ENCODE data around the gene SLC38A6. TPM values are rescaled to one million over a fixed set of nuclear protein-coding genes. Genes with fewer than 3 reads are reported as not detected.
A peak's percentile ranks its signal among the peaks of the same experiment; 100 is the strongest.

The SLC38A6 gene
- total and polyA plus RNA-seq, 2 of the 13 experiments (the other 11 are each of a cell fraction or from before 2014, with no cell fraction given), result 6.9 to 22.1 TPM

GRCh38 chr14:60981633-60982455 lies 799 bp downstream of the SLC38A6 start:
- peak; percentile 75 for FAIRE-seq
- peaks cover 0 to 8% of the 10 kb centered on the region in 2 experiments; a peak in 2 of 5 replicates for H3K36me3 ChIP-seq (replicated peaks in 1 of 2; ENCODE audit: control insufficient read depth in 1 of 2, insufficient read depth in 2 of 2, low read length in 2 of 2)
- H3K9ac ChIP-seq (ENCODE audit: insufficient read depth, low read depth, low read length), result peak overlapping the region; percentile 88
- peaks cover 44% of the 10 kb centered on the region for H3K4me1 ChIP-seq (ENCODE audit: insufficient read depth, low read length)
- H3K79me2 ChIP-seq (ENCODE audit: insufficient read depth, low read length), result peaks cover 27% of the 10 kb centered on the region
- H3K27me3 ChIP-seq (ENCODE audit: control insufficient read depth in 1 of 2, insufficient read depth in 2 of 2, low read length in 2 of 2), result no peaks in the 10 kb centered on the region; a peak in 1 of 5 replicates
- peak overlapping the region; percentile 82 for H3K27ac ChIP-seq (ENCODE audit: extremely low read length, insufficient read depth, low read length)
- ChIA-PET POLR2A (interaction anchor here (0.5 to 2.1 kb wide), 12 partner anchors 57 to 357 kb away, joined by 3 to 14 read pairs (median 4); partner anchors contain the start of gene SIX4), CTCF (ENCODE audit: low intra/inter-chr PET ratio, low total read pairs) (no interaction called here)
- no peaks in the 10 kb centered on the region for H4K20me1 ChIP-seq (ENCODE audit: insufficient read depth, low read length)
- peak overlapping the region; percentile 62 to 93 (median 90) for H3K4me3 ChIP-seq (replicated peaks in 1 of 3; ENCODE audit: insufficient read depth in 1 of 3, low read depth in 2 of 3, low read length in 3 of 3)
- in situ Hi-C loops (cut with HindIII; ENCODE audit: extremely low pct_ligation_motif_present, low pct_unique_long_range_greater_than_20kb), result no loop called here
- peak; percentile 45 for DNase-seq (ENCODE audit: low spot score)
- H3K9me3 ChIP-seq (ENCODE audit: low read length), result no peaks in the 10 kb centered on the region
- intact Hi-C loops (cut with micrococcal nuclease; ENCODE audit: unreplicated experiment), result loop anchor here (1.0 to 2.0 kb wide), 5 partner anchors 121 to 357 kb away; no protein-coding TSS in a partner anchor
- 0% methylated on average over 12 of the region's 12 CpGs for WGBS (ENCODE audit: low lambda C conversion rate)
- H3K4me2 ChIP-seq (ENCODE audit: low read depth, low read length), result peak overlapping the region; percentile 86
- TSS peak; percentile 56 for BruUV-seq (replicated peaks)
- peak overlapping the region; percentile 79 for H2AFZ ChIP-seq (ENCODE audit: low read length)
- peak; percentile 60 for ATAC-seq
- peak; percentile 25 for TF ChIP-seq HNF4A (CRISPR knock-in tag; IDR thresholded peaks at IDR 0.05)
- TF ChIP-seq HNF4G (IDR thresholded peaks at IDR 0.05; ENCODE audit: borderline replicate concordance, low read depth, low read length), result no peak
- TF ChIP-seq HNF4G (CRISPR knock-in tag; IDR thresholded peaks at IDR 0.05; ENCODE audit: borderline replicate concordance, low read depth), result 0 out of 2 replicates have a peak, but pooled peaks have one; percentile 28
- TF ChIP-seq BHLHE40 (IDR thresholded peaks at IDR 0.05; ENCODE audit: low read length), result no peak
- TF ChIP-seq TFE3 (CRISPR knock-in tag; IDR thresholded peaks at IDR 0.05), result peak; percentile 74
- TF ChIP-seq, protein P1, sequence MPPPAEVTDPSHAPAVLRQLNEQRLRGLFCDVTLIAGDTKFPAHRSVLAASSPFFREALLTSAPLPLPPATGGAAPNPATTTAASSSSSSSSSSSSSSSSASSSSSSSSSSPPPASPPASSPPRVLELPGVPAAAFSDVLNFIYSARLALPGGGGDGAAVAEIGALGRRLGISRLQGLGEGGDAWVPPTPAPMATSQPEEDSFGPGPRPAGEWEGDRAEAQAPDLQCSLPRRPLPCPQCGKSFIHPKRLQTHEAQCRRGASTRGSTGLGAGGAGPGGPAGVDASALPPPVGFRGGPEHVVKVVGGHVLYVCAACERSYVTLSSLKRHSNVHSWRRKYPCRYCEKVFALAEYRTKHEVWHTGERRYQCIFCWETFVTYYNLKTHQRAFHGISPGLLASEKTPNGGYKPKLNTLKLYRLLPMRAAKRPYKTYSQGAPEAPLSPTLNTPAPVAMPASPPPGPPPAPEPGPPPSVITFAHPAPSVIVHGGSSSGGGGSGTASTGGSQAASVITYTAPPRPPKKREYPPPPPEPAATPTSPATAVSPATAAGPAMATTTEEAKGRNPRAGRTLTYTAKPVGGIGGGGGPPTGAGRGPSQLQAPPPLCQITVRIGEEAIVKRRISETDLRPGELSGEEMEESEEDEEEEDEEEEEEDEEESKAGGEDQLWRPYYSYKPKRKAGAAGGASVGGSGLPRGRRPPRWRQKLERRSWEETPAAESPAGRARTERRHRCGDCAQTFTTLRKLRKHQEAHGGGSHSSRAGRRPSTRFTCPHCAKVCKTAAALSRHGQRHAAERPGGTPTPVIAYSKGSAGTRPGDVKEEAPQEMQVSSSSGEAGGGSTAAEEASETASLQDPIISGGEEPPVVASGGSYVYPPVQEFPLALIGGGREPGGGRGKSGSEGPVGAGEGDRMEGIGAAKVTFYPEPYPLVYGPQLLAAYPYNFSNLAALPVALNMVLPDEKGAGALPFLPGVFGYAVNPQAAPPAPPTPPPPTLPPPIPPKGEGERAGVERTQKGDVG (CRISPR knock-in tag; IDR thresholded peaks at IDR 0.05; ENCODE audit: borderline replicate concordance), result no peak
- TF ChIP-seq ZNF225 (CRISPR knock-in tag; IDR thresholded peaks at IDR 0.05), result no peak
- no peak for TF ChIP-seq IKZF1 (IDR thresholded peaks at IDR 0.05)
- TF ChIP-seq TFAP4 (IDR thresholded peaks at IDR 0.05; ENCODE audit: borderline replicate concordance, low read depth), result no peak

All from HepG2 (cell line).